Liver (tissue), 9 donors: ENCODE results near the gene RAPGEF1. TPM values are rescaled to one million over a fixed set of nuclear protein-coding genes. Genes with fewer than 3 reads are reported as not detected.

ENCODE experiments used
- DNase-seq: peaks from one replicate; pipeline ENCODE4 v3.0.0-alpha.2; 2017; ENCODE audit warnings: low spot score
- H3K27ac ChIP-seq, 2 donors: one replicate each; pipeline ENCODE4 v1.7.0; 2013; ENCODE audit warnings: inconsistent platforms in 2 of 2, low read length in 2 of 2, control low read depth in 1 of 2, low read depth in 1 of 2, mild to moderate bottlenecking in 1 of 2
- H3K27me3 ChIP-seq, 4 donors: one replicate each; pipeline versions ENCODE4 v1.6.1 to v1.7.0; 2013; ENCODE audit warnings: low read length in 3 of 4, inconsistent platforms in 1 of 4, mild to moderate bottlenecking in 1 of 4, moderate library complexity in 1 of 4; ENCODE audit not compliant: control insufficient read depth in 4 of 4, insufficient read depth in 4 of 4
- H3K36me3 ChIP-seq, 4 donors: one replicate each; pipeline versions ENCODE4 v1.6.1 to v1.7.0; 2013; ENCODE audit warnings: low read length in 3 of 4, mild to moderate bottlenecking in 3 of 4, low read depth in 1 of 4, moderate library complexity in 1 of 4; ENCODE audit not compliant: control insufficient read depth in 4 of 4, insufficient read depth in 3 of 4
- H3K4me1 ChIP-seq, 4 donors: one replicate each; pipeline versions ENCODE4 v1.6.1 to v1.7.0; 2013; ENCODE audit warnings: low read length in 3 of 4, mild to moderate bottlenecking in 3 of 4, moderate library complexity in 1 of 4; ENCODE audit not compliant: control insufficient read depth in 4 of 4, insufficient read depth in 4 of 4
- H3K4me3 ChIP-seq, 3 donors: one replicate each; pipeline versions ENCODE4 v1.6.1 to v1.7.0; 2013; ENCODE audit warnings: low read length in 3 of 3, control low read depth in 1 of 3, low read depth in 1 of 3, mild to moderate bottlenecking in 1 of 3
- H3K9ac ChIP-seq, 2 donors: one replicate each; pipeline ENCODE4 v1.7.0; 2013; ENCODE audit warnings: low read length in 2 of 2, mild to moderate bottlenecking in 2 of 2, moderate library complexity in 2 of 2, control low read depth in 1 of 2, low read depth in 1 of 2
- H3K9me3 ChIP-seq, 4 donors: one replicate each; pipeline versions ENCODE4 v1.6.1 to v1.7.0; 2013; ENCODE audit warnings: low read length in 3 of 4; ENCODE audit not compliant: control insufficient read depth in 4 of 4
- EGR1 ChIP-seq, 2 donors: IDR thresholded peaks; 2 replicates each; pipeline ENCODE4 v1.6.1; 2016 to 2018; ENCODE audit warnings: antibody characterized with exemption in 2 of 2, low read depth in 2 of 2
- FOXA2 ChIP-seq: IDR thresholded peaks from 2 replicates; pipeline ENCODE4 v1.6.1; 2016; ENCODE audit warnings: antibody characterized with exemption
- GABPA ChIP-seq, 2 donors: IDR thresholded peaks in 1 of 2; conservative IDR thresholded peaks in 1 of 2; 2 replicates each; pipeline ENCODE4 v1.6.1; 2016; ENCODE audit warnings: antibody characterized with exemption in 2 of 2, mild to moderate bottlenecking in 1 of 2, moderate library complexity in 1 of 2
- HNF4A ChIP-seq, 2 donors: conservative IDR thresholded peaks; 2 replicates each; pipeline ENCODE4 v1.6.1; 2016; ENCODE audit warnings: antibody characterized with exemption in 2 of 2, mild to moderate bottlenecking in 2 of 2
- NR2F2 ChIP-seq: IDR thresholded peaks from 2 replicates; pipeline ENCODE4 v1.6.1; 2016; ENCODE audit warnings: antibody characterized with exemption
- RAD21 ChIP-seq, 2 donors: IDR thresholded peaks; 2 replicates each; pipeline ENCODE4 v1.6.1; 2016; ENCODE audit warnings: antibody characterized with exemption in 2 of 2, mild to moderate bottlenecking in 2 of 2
- RXRA ChIP-seq, 2 donors: IDR thresholded peaks; 2 replicates each; pipeline ENCODE4 v1.6.1; 2017 to 2018; ENCODE audit warnings: antibody characterized with exemption in 2 of 2, mild to moderate bottlenecking in 1 of 2
- SP1 ChIP-seq: IDR thresholded peaks from 2 replicates; pipeline ENCODE4 v1.6.1; 2018; ENCODE audit warnings: antibody characterized with exemption, mild to moderate bottlenecking
- TAF1 ChIP-seq: conservative IDR thresholded peaks from 2 replicates; pipeline ENCODE4 v1.6.1; 2016; ENCODE audit warnings: antibody characterized with exemption, mild to moderate bottlenecking
- YY1 ChIP-seq: IDR thresholded peaks from 2 replicates; pipeline ENCODE4 v1.6.1; 2016; ENCODE audit warnings: antibody characterized with exemption, mild to moderate bottlenecking
- WGBS: extraction: QIAGEN DNeasy Blood & Tissue Kit; methylation state at CpG from one replicate; pipeline ENCODE4 v1.1.7; 2013; 5-methylcytosine and 5-hydroxymethylcytosine counted together
- polyA plus RNA-seq, 2 donors: library from polyadenylated mRNA; stranded (reverse) in 1 of 2; unstranded in 1 of 2; fragments of 200-250 nt in 1 of 2; fragments of >200 nt in 1 of 2; fragmentation: Nextera tagmentation in 1 of 2; extraction: Ambion mirVana in 1 of 2; gene quantifications; one replicate each; pipeline versions ENCODE4 v1.2.1 to v1.2.3, GENCODE V29; 2013 to 2015
- total RNA-seq, 2 donors: library from RNA; depleted of rRNA; stranded (reverse); fragments of >200 nt; gene quantifications; one replicate each; pipeline ENCODE4 v1.2.3, GENCODE V29; 2014
- TF ChIP-seq, protein P1 (sequence below): IDR thresholded peaks from 2 replicates; pipeline ENCODE4 v1.6.1; 2016; ENCODE audit warnings: antibody characterized with exemption, mild to moderate bottlenecking
- TF ChIP-seq, protein P2 (sequence below): IDR thresholded peaks from 2 replicates; pipeline ENCODE4 v1.6.1; 2016; ENCODE audit warnings: antibody characterized with exemption
- TF ChIP-seq, protein P3 (sequence below): fragments of 150-350 bp; IDR thresholded peaks from 2 replicates; pipeline ENCODE4 v1.5.1; 2017; ENCODE audit warnings: improper control_type of control experiment, low read depth, low read length; ENCODE audit not compliant: missing input control
- TF ChIP-seq, protein P4 (sequence below): IDR thresholded peaks from 2 replicates; pipeline ENCODE4 v1.6.1; 2016; ENCODE audit warnings: antibody characterized with exemption
- donor health status: healthy.
- donor health status: healthy.
- donor health status: healthy.
- donor health status: healthy.
- donor health status: healthy.

Gene RAPGEF1
- total and polyA plus RNA-seq, 4 donors: 5.6 to 19.7 (median 16.8) TPM

DNA sequence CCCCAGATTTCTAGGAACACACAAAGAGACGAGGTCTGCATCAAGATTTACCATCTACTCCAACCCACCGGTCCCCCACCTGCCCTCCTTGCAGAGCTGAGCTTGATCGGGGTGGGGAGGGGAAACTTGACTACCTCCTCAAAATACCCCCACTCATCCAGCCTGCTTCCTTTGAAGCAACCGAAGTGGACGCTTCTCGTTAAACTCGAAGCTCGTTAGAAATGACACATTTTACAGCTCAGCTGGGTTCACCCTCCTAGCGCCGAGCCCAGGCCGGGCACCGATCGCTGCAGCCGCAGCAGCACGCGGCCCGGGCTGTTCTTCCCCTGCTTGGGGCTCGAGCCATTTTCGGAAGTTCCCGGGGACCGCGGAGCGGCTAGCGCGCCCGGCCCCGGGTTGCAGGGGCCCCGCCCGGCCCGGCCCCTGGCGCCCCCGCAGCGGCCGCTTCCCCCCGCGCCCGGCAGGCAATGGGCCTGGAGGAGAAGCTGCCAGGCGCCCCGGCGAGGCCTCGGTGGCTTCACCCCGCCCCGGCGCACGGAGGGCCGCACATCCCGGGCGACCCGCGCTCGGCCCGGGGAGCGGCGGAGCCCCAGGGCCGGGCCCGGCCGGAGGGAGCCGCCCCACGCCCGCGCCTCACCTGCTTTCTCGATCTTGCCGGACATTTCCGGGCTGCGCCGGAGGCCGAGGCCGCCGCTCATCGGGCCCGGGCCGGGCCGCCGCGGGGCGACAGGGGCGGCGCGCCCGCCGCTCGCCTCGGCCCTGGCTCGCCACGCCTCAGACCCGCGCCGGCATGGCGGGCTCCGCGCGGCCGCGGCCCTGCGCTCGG lies 530 bp downstream of the RAPGEF1 start:
- H3K36me3 ChIP-seq: no peaks in the 10 kb centered on the region
- TF ChIP-seq EGR1 (IDR thresholded peaks at IDR 0.05; ENCODE audit: low read depth in 2 of 2): no peak
- no peak for TF ChIP-seq GABPA (IDR thresholded peaks at IDR 0.05 in 1 of 2, conservative IDR thresholded peaks at IDR 0.05 in 1 of 2)
- TF ChIP-seq, protein P1, sequence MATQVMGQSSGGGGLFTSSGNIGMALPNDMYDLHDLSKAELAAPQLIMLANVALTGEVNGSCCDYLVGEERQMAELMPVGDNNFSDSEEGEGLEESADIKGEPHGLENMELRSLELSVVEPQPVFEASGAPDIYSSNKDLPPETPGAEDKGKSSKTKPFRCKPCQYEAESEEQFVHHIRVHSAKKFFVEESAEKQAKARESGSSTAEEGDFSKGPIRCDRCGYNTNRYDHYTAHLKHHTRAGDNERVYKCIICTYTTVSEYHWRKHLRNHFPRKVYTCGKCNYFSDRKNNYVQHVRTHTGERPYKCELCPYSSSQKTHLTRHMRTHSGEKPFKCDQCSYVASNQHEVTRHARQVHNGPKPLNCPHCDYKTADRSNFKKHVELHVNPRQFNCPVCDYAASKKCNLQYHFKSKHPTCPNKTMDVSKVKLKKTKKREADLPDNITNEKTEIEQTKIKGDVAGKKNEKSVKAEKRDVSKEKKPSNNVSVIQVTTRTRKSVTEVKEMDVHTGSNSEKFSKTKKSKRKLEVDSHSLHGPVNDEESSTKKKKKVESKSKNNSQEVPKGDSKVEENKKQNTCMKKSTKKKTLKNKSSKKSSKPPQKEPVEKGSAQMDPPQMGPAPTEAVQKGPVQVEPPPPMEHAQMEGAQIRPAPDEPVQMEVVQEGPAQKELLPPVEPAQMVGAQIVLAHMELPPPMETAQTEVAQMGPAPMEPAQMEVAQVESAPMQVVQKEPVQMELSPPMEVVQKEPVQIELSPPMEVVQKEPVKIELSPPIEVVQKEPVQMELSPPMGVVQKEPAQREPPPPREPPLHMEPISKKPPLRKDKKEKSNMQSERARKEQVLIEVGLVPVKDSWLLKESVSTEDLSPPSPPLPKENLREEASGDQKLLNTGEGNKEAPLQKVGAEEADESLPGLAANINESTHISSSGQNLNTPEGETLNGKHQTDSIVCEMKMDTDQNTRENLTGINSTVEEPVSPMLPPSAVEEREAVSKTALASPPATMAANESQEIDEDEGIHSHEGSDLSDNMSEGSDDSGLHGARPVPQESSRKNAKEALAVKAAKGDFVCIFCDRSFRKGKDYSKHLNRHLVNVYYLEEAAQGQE: no peak
- TF ChIP-seq SP1: no peak
- no peak for TF ChIP-seq TAF1
- TF ChIP-seq HNF4A (conservative IDR thresholded peaks at IDR 0.05): no peak
- TF ChIP-seq, protein P2, sequence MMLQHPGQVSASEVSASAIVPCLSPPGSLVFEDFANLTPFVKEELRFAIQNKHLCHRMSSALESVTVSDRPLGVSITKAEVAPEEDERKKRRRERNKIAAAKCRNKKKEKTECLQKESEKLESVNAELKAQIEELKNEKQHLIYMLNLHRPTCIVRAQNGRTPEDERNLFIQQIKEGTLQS: no peak
- TF ChIP-seq YY1: no peak
- no peak for TF ChIP-seq FOXA2
- TF ChIP-seq, protein P3, sequence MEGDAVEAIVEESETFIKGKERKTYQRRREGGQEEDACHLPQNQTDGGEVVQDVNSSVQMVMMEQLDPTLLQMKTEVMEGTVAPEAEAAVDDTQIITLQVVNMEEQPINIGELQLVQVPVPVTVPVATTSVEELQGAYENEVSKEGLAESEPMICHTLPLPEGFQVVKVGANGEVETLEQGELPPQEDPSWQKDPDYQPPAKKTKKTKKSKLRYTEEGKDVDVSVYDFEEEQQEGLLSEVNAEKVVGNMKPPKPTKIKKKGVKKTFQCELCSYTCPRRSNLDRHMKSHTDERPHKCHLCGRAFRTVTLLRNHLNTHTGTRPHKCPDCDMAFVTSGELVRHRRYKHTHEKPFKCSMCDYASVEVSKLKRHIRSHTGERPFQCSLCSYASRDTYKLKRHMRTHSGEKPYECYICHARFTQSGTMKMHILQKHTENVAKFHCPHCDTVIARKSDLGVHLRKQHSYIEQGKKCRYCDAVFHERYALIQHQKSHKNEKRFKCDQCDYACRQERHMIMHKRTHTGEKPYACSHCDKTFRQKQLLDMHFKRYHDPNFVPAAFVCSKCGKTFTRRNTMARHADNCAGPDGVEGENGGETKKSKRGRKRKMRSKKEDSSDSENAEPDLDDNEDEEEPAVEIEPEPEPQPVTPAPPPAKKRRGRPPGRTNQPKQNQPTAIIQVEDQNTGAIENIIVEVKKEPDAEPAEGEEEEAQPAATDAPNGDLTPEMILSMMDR: peak; percentile 8
- TF ChIP-seq, protein P4, sequence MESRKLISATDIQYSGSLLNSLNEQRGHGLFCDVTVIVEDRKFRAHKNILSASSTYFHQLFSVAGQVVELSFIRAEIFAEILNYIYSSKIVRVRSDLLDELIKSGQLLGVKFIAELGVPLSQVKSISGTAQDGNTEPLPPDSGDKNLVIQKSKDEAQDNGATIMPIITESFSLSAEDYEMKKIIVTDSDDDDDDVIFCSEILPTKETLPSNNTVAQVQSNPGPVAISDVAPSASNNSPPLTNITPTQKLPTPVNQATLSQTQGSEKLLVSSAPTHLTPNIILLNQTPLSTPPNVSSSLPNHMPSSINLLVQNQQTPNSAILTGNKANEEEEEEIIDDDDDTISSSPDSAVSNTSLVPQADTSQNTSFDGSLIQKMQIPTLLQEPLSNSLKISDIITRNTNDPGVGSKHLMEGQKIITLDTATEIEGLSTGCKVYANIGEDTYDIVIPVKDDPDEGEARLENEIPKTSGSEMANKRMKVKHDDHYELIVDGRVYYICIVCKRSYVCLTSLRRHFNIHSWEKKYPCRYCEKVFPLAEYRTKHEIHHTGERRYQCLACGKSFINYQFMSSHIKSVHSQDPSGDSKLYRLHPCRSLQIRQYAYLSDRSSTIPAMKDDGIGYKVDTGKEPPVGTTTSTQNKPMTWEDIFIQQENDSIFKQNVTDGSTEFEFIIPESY: no peak
- TF ChIP-seq RXRA (IDR thresholded peaks at IDR 0.05): no peak
- no peak for TF ChIP-seq NR2F2
- peak in 1 of 2 donors; percentile 3 for TF ChIP-seq RAD21 (IDR thresholded peaks at IDR 0.05)
- peak; percentile 58 for DNase-seq
- no peaks in the 10 kb centered on the region for H3K9me3 ChIP-seq
- peak overlapping the region; percentile 69 to 92 for H3K9ac ChIP-seq
- H3K4me3 ChIP-seq: peak overlapping the region; percentile 57 to 84 (median 78)
- no peaks in the 10 kb centered on the region for H3K27me3 ChIP-seq
- peaks cover 21 to 44% (median 36%) of the 10 kb centered on the region in 4 donors for H3K4me1 ChIP-seq
- peak overlapping the region; percentile 77 to 88 for H3K27ac ChIP-seq
- WGBS: under 1% methylated on average over 96 of the region's 96 CpGs
